VCaP (cell line): ENCODE data around the gene OR9I1.

Experiments
- H3K27ac ChIP-seq: fragments of 450-650 bp; 2 replicates; pipeline ENCODE4 v1.5.1; 2017
- TF ChIP-seq, protein P1 (sequence below): fragments of 450-650 bp; conservative IDR thresholded peaks from 2 replicates; pipeline ENCODE4 v1.5.1; 2017; ENCODE audit warnings: mild to moderate bottlenecking, moderate library complexity

OR9I1 gene

DNA sequence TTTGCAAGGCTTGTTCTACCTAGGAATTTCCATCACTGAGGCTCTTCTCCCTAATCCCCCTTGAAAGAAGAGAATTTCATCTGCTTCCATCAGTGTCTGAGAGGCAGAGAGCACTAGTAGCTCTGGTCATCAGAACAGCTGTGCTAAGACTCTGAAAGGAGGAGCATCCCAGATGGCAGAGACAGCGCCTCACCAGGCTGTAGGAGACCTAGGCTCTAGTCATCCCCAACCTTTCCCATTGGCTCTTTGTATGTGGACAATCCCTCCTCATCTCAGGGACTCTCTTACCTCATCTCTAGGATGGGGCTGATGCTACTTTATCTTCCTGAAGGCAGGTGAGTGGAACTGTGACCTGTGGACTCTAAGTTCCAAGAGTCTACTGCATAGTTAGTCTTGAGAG is 8.8 kb upstream of the OR9I1 start:
- TF ChIP-seq, protein P1, sequence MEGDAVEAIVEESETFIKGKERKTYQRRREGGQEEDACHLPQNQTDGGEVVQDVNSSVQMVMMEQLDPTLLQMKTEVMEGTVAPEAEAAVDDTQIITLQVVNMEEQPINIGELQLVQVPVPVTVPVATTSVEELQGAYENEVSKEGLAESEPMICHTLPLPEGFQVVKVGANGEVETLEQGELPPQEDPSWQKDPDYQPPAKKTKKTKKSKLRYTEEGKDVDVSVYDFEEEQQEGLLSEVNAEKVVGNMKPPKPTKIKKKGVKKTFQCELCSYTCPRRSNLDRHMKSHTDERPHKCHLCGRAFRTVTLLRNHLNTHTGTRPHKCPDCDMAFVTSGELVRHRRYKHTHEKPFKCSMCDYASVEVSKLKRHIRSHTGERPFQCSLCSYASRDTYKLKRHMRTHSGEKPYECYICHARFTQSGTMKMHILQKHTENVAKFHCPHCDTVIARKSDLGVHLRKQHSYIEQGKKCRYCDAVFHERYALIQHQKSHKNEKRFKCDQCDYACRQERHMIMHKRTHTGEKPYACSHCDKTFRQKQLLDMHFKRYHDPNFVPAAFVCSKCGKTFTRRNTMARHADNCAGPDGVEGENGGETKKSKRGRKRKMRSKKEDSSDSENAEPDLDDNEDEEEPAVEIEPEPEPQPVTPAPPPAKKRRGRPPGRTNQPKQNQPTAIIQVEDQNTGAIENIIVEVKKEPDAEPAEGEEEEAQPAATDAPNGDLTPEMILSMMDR = no peak
- H3K27ac ChIP-seq = no peak overlapping the region

DNA sequence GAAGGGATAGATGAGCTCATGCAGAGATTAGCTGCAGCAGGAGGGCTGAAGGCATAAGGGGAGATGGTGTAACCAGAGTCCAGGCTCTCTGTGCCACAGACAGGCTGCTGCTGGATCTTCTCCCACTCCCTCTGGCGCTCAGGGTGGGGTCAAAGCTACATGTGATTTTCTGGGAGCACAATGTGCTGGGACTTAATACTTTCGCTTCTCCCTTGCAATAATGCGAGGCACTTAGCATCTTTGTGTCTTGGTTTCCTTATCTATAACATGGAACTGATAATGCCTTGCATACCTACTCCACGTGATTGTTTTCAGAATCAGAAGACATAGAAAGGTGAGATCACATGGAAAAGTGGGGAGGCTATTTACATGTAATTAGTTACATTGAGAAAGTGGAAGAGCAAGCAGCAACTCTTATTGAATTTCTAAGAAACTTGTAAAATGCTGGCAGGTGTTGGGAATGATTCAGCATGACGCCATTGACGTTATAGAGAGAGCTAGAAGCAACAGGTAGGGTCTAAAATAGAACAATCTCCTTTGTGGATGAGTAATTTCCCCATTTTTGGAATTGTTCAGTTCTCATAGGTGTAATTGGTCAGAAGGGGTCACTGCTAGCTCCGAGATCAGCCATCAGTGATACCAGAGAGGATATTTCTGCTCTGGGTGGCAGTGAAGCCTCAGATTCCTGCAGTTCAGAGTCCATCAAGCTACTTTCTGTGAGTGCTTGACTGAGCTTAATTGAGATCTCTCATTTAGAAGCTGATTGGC is 8.2 kb upstream of the OR9I1 start:
- no peak overlapping the region for H3K27ac ChIP-seq
- TF ChIP-seq, protein P1 = no peak

DNA sequence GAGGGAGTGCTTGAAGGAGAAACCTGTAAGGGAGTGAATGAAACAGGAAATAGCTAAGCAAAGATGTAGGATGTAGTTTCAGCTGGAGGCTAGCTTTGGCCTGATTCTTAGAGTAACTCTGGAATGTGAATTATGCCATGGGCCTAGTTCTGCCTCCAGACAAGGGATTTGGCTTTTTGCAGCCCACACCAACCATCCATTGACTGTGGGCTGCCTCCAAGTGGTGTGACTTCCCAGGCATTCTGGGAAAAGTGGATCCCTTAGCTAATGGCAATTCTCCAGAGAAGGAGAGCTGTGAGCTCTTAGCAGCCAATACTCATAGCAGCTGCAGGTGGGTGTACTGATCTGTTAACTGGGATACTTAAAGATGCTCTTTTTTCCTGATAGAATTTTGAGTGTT is 2.0 kb upstream of the OR9I1 start:
- TF ChIP-seq, protein P1 = no peak
- no peak overlapping the region for H3K27ac ChIP-seq

DNA sequence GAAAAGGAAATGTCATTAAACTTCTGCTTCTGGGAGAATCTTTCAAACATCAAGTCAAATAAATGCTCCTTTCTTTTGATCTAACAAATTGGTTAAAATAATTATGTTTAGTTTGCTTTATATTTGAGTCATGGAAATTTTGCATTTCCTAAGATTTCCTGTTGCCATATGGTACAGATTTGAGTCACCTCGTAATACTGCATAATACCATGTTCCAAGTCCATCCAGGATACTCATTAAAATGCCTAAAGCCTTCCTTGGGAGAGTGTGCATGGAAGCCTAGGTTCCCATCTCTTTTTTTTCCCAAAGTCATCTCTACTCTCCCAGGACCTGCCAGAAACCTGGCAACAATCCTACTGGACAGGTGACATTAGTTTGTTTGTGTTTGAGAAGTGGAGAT is 4.2 kb downstream of the OR9I1 start:
- H3K27ac ChIP-seq = no peak overlapping the region
- TF ChIP-seq, protein P1 = no peak

DNA sequence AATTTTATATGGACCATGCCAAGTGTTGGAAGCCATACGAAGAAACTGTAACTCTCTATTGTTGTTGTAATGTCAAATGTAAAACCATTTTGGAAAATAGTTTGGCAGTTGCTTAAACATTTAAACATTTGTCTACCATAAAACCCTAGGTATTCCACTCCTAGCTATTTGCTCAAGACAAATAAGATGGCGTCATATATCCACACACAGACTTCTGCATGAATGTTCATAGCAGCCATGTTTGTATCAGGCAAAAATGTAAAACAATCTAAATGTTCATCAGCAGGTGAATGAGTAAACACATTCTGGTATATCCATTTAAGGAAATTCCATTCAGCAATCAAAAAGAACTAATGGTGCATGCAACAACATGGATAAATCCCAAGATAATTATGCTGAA is 27.9 kb downstream of the OR9I1 start:
- TF ChIP-seq, protein P1 = no peak
- no peak overlapping the region for H3K27ac ChIP-seq

DNA sequence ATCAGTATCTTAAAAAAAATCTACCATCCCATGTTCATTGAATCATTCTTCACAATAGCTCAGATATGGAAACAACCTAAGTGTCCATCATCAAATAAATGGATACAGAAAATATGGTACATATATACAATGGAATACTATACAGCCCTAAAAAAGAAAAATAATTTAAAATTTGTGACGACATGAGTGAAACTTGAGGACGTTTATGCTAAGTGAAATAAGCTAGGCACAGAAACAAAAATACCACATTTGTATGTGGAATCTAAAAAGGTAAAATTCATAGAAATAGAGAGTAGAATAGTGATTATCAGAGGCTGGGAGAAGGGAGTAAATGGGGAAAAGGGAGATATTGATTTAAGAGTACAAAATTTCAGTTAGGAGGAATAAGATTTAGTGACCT is 38.8 kb downstream of the OR9I1 start:
- H3K27ac ChIP-seq = no peak overlapping the region

DNA sequence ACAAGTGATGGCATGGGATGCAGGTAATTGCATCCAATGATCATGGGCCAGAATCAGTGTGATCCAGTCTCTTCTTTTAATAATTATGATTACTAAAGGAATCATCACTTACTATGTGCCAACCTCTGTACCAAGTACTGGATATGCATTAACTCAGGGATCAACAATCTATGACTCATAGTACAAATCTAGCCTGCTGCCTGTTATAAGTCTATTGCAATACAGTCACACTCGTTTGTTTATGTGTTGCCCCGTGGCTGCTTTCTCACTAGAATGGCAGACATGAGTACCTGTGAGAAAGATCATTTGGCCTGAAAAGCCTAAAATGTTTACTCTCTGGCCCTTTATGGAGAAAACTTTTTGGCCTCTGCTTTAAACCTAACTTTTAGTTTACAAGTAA is 49.5 kb downstream of the OR9I1 start:
- TF ChIP-seq, protein P1 = no peak
- H3K27ac ChIP-seq = no peak overlapping the region

More for the DNA sequence above, 38.8 kb downstream of the OR9I1 start:
- TF ChIP-seq, protein P1 = no peak
